Neutrophil (primary cell): Measurements from ENCODE around the gene ABCB8.

Source experiments
- H3K27ac ChIP-seq: fragments of 200-600 bp; sonication (generic); 2 replicates; pipeline ENCODE4 v1.5.1; 2016; ENCODE audit warnings: mild to moderate bottlenecking, moderate library complexity
- H3K27me3 ChIP-seq: fragments of 200-600 bp; sonication (generic); 2 replicates; pipeline ENCODE4 v1.6.0; 2016; ENCODE audit warnings: mild to moderate bottlenecking
- H3K36me3 ChIP-seq: fragments of 200-600 bp; sonication (generic); 2 replicates; pipeline ENCODE4 v1.5.1; 2017
- H3K4me1 ChIP-seq, 2 experiments: fragments of 200-600 bp in 1 of 2; sonication (generic) in 1 of 2; 1 replicate in 1 of 2; 2 replicates in 1 of 2; pipeline versions ENCODE4 v1.5.1 to v1.6.1; 2013 to 2016; ENCODE audit warnings: low read depth in 1 of 2, low read length in 1 of 2, mild to moderate bottlenecking in 1 of 2, moderate library complexity in 1 of 2; ENCODE audit not compliant: control insufficient read depth in 1 of 2, insufficient read depth in 1 of 2
- H3K4me3 ChIP-seq, 2 experiments: fragments of 200-600 bp in 1 of 2; sonication (generic) in 1 of 2; 1 replicate in 1 of 2; 2 replicates in 1 of 2; pipeline ENCODE4 v1.5.1; 2013 to 2016; ENCODE audit warnings: low read depth in 1 of 2, low read length in 1 of 2, mild to moderate bottlenecking in 1 of 2, moderate library complexity in 1 of 2
- H3K9me3 ChIP-seq: fragments of 200-600 bp; sonication (generic); 2 replicates; pipeline ENCODE4 v1.5.1; 2016
- CTCF ChIP-seq: fragments of 200-600 bp; sonication (generic); IDR thresholded peaks from 2 replicates; pipeline ENCODE4 v1.5.1; 2016; ENCODE audit warnings: antibody characterized with exemption

Gene ABCB8

GRCh38 chr7:151060113-151060415 lies 31.8 kb downstream of the ABCB8 start:
- H3K36me3 ChIP-seq = peaks cover 13% of the 10 kb centered on the region
- peak overlapping the region; percentile 69 to 88 for H3K4me3 ChIP-seq
- peaks cover 32 to 37% of the 10 kb centered on the region in 2 experiments for H3K4me1 ChIP-seq
- no peaks in the 10 kb centered on the region for H3K9me3 ChIP-seq
- no peak for TF ChIP-seq CTCF
- no peaks in the 10 kb centered on the region for H3K27me3 ChIP-seq
- H3K27ac ChIP-seq = peak overlapping the region; percentile 82

DNA sequence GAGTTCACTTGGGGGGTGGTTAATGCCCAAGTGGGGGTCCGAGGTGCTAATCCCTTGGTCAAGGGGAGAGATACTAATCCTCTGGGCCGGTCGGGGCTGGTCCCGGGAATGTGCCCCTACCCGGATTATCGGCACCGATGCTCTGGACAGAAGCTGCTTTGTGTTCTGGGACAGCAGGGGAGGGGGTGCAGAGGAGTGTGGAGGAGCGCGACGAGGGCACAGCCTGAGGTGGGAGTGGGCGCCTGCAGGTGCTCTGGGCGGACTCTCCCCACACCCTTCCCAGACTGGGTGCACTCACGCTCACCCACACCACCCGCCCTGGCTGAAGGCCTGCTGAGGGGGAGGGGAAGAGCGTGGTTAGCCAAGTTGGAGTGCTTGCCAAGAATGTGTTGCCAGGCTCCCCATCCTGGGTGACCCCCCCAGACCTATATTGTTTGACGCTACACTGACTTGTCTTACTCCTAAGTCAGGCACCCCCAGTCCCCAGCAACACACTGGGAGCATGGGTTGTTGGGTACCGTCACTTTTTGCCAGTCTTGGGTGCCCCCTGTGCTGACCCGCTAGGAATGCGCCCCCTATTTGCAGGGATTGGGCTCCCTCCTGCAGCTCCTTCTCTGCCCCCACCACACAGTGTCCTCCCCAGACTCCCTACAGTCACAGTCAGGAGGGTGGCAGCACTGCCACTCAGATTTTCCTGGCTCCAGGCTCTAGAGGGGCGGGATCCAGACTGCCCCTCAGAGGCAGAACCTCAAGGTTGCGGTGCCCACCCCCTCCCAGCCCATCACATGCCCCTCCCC lies 32.4 kb downstream of the ABCB8 start:
- Histone ChIP-seq H3K4me1 (peaks cover 32 to 37% of the 10 kb centered on the region in 2 experiments), H3K27ac (no peak overlapping the region), H3K27me3 (no peaks in the 10 kb centered on the region), H3K36me3 (peaks cover 18% of the 10 kb centered on the region), H3K4me3 (peak overlapping the region; percentile 69 to 88), H3K9me3 (no peaks in the 10 kb centered on the region)
- TF ChIP-seq CTCF = no peak

GRCh38 chr7:151061213-151062110 lies 33.2 kb downstream of the ABCB8 start:
- H3K36me3 ChIP-seq = peaks cover 27% of the 10 kb centered on the region
- H3K27ac ChIP-seq = no peak overlapping the region
- H3K4me3 ChIP-seq = no peak overlapping the region
- no peaks in the 10 kb centered on the region for H3K9me3 ChIP-seq
- TF ChIP-seq CTCF = no peak
- peaks cover 32 to 37% of the 10 kb centered on the region in 2 experiments for H3K4me1 ChIP-seq
- H3K27me3 ChIP-seq = no peaks in the 10 kb centered on the region

DNA sequence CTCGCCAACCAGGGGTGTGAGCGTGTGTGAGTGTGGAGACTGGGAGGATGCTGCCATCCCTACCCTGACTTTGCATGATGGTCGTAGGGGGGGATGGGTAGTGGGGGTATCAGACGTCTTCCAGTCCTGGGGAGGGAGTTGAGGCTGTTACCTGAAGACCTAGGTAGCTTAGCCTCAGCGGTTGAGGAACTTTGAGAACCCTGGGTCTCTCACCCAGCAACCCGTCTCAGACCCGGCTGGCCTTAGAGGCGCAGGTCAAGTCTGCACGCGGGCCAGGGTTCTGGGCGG lies 33.8 kb downstream of the ABCB8 start:
- Histone ChIP-seq H3K4me3 (no peak overlapping the region), H3K4me1 (peaks cover 29 to 33% of the 10 kb centered on the region in 2 experiments), H3K36me3 (peaks cover 33% of the 10 kb centered on the region), H3K27ac (no peak overlapping the region), H3K27me3 (no peaks in the 10 kb centered on the region), H3K9me3 (no peaks in the 10 kb centered on the region)
- TF ChIP-seq CTCF = no peak

- H3K4me3 ChIP-seq = no peak overlapping the region
- H3K36me3 ChIP-seq = peaks cover 38% of the 10 kb centered on the region
- H3K9me3 ChIP-seq = no peaks in the 10 kb centered on the region
- H3K4me1 ChIP-seq = peaks cover 24 to 27% of the 10 kb centered on the region in 2 experiments
- no peaks in the 10 kb centered on the region for H3K27me3 ChIP-seq
- no peak for TF ChIP-seq CTCF
- no peak overlapping the region for H3K27ac ChIP-seq
Measured at GRCh38 chr7:151062399-151063211, 34.4 kb downstream of the ABCB8 start.
